ENCODE results near the gene TMSB10.
"Not testable (repeated sequence)": the region's sequence is repeated elsewhere in the genome, so short reads cannot be mapped to it uniquely, and the experiment has no call there.

Gene TMSB10

GRCh38 chr2:84940088-84940470 lies 34.6 kb downstream of the TMSB10 start:
- no peak for DNase-seq (ENCODE audit: low spot score)

GRCh38 chr2:84940831-84941412 lies 35.5 kb downstream of the TMSB10 start:
- DNase-seq (ENCODE audit: low spot score), result no peak

- no peak for DNase-seq (ENCODE audit: low spot score)
Observed at GRCh38 chr2:84942166-84942565, 36.7 kb downstream of the TMSB10 start.

GRCh38 chr2:84942964-84943421 lies 37.5 kb downstream of the TMSB10 start:
- DNase-seq (ENCODE audit: low spot score), result no peak

GRCh38 chr2:84944295-84944909 lies 38.9 kb downstream of the TMSB10 start:
- no peak for DNase-seq (ENCODE audit: low spot score)

- DNase-seq (ENCODE audit: low spot score), result not testable (repeated sequence)
Observed at GRCh38 chr2:84945838-84946203, 40.4 kb downstream of the TMSB10 start.

- no peak for DNase-seq (ENCODE audit: low spot score)
Observed at GRCh38 chr2:84946204-84947009, 41.0 kb downstream of the TMSB10 start.

GRCh38 chr2:84947010-84947593 lies 41.6 kb downstream of the TMSB10 start:
- DNase-seq (ENCODE audit: low spot score), result no peak

GRCh38 chr2:84953535-84953934 lies 48.1 kb downstream of the TMSB10 start:
- DNase-seq (ENCODE audit: low spot score), result no peak

GRCh38 chr2:84954329-84954728 lies 48.9 kb downstream of the TMSB10 start:
- no peak for DNase-seq (ENCODE audit: low spot score)

Measured in hematopoietic multipotent progenitor cell treated with erythropoietin and hydrocortisone succinate and interleukin-3 and kit ligand, for 15 days (in vitro differentiated cells).